ENCODE measurements around the gene PXMP4.

PXMP4 gene

DNA sequence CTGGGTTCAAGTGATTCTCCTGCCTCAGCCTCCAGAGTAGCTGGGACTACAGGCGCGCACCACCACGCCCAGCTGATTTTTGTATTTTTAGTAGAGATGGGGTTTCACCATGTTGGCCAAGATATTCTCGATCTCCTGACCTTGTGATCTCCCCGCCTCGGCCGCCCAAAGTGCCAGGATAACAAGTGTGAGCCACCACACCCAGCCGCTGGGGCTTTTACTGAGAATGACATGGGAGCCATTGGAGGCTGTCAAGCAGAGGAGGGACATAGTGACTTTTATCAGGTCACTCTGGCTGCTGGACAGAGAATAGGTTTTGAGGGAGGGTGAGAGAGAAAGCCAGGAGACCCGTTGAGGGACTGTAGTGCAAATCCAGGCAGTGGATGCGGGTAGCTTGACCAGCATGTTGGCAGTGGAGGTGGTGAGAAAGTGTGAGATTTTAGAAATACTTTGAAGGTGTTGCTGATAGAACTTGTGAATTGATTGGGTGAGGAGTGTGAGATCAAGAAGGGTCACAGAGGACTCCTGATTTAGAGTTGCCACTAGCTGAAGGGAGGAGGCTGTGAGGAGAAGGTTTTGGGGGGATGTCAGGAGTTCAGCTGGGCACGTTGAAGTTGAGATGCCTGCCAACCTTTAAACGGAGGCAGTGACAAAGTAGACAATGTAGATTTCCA, 26.4 kb upstream of the PXMP4 start:
- DNase-seq (ENCODE audit: low read depth) = no peak
- in situ Hi-C loops (cut with HindIII; ENCODE audit: low sequenced_read_pairs) = no loop called here
- no peak overlapping the region for H3K4me3 ChIP-seq (ENCODE audit: low read depth, low read length)
- TF ChIP-seq CTCF (IDR thresholded peaks at IDR 0.05; ENCODE audit: low read depth, low read length, missing control alignments) = no peak

- in situ Hi-C loops (cut with HindIII; ENCODE audit: low sequenced_read_pairs) = no loop called here
- no peak overlapping the region for H3K4me3 ChIP-seq (ENCODE audit: low read depth, low read length)
- no peak for DNase-seq (ENCODE audit: low read depth)
- TF ChIP-seq CTCF (IDR thresholded peaks at IDR 0.05; ENCODE audit: low read depth, low read length, missing control alignments) = no peak
Measured at GRCh38 chr20:33744773-33745385, 24.8 kb upstream of the PXMP4 start.

DNA sequence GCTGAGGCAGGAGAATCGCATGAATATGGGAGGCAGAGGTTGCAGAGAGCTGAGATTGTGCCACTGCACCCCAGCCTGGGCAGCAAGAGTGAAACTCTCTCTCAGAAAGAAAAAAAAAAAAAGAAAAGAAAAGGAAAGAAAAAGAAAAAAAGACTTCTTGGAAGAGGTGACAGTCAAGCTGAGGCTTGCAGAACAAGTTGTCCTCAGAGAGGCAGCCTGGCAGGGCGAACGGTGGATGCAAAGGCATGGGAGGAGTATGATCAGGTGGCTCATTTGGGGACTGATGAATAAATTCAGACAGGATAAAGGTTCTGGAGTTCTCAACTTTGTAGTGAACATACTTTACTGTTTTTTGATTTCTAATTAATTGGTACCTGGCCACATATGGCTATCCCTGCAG, 24.1 kb upstream of the PXMP4 start:
- no peak overlapping the region for H3K4me3 ChIP-seq (ENCODE audit: low read depth, low read length)
- TF ChIP-seq CTCF (IDR thresholded peaks at IDR 0.05; ENCODE audit: low read depth, low read length, missing control alignments) = no peak
- no peak for DNase-seq (ENCODE audit: low read depth)
- in situ Hi-C loops (cut with HindIII; ENCODE audit: low sequenced_read_pairs) = no loop called here

GRCh38 chr20:33740189-33740588, 20.1 kb upstream of the PXMP4 start:
- in situ Hi-C loops (cut with HindIII; ENCODE audit: low sequenced_read_pairs) = no loop called here
- DNase-seq (ENCODE audit: low read depth) = no peak
- H3K4me3 ChIP-seq (ENCODE audit: low read depth, low read length) = no peak overlapping the region
- TF ChIP-seq CTCF (IDR thresholded peaks at IDR 0.05; ENCODE audit: low read depth, low read length, missing control alignments) = no peak

DNA sequence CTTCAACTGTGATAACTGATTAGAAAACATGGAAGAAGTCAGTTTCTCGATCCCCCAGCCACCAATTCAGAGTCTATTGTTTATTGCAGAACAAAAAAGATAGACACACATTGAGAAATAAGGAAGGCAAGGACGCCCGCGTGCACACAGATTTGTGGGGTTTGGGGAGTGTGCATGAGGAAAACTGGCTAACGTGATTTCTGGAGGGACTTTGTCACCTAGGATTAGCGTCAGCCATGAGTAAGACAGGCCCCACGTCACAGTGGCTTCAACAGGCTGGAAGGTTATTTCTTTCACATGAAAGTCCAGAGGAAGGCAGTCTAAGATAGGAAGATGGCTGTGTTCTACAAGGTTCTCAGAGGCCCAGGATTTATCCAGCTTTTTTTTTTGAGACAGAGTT, 19.4 kb upstream of the PXMP4 start:
- TF ChIP-seq CTCF (IDR thresholded peaks at IDR 0.05; ENCODE audit: low read depth, low read length, missing control alignments) = no peak
- in situ Hi-C loops (cut with HindIII; ENCODE audit: low sequenced_read_pairs) = no loop called here
- DNase-seq (ENCODE audit: low read depth) = no peak
- no peak overlapping the region for H3K4me3 ChIP-seq (ENCODE audit: low read depth, low read length)

DNA sequence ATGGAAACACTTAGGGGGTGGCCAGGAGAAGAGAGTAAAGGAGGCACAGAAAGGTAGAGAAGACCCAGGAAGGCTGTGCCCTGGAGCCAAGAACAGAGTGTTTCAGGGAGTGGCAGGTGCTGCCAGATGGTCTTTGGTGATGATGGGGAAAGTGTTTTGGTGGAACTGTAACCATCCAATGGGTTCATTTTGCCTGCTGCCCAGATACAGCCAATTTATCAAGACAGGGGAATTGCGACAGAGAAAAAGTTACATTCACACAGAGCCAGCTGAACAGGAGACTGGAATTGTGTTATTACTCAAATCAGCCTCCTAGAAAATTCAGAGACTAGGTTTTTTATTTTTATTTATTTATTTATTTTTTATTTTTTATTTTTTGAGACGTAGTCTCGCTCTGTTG, 16.9 kb upstream of the PXMP4 start:
- DNase-seq (ENCODE audit: low read depth) = no peak
- in situ Hi-C loops (cut with HindIII; ENCODE audit: low sequenced_read_pairs) = no loop called here
- TF ChIP-seq CTCF (IDR thresholded peaks at IDR 0.05; ENCODE audit: low read depth, low read length, missing control alignments) = no peak
- H3K4me3 ChIP-seq (ENCODE audit: low read depth, low read length) = no peak overlapping the region

Measured in astrocyte of the cerebellum (primary cell).